ENCODE data around the gene SDR39U1. TPM values are rescaled to one million over a fixed set of nuclear protein-coding genes. Genes with fewer than 3 reads are reported as not detected.

The SDR39U1 gene
- polyA plus RNA-seq, 1 donor from 2014 or later, result 142 TPM

GRCh38 chr14:24422694-24423601 lies 19.6 kb downstream of the SDR39U1 start:
- Histone ChIP-seq H3K27ac (ENCODE audit: low read length) (no peak overlapping the region), H3K9ac (ENCODE audit: low read length) (no peak overlapping the region), H3K9me2 (ENCODE audit: insufficient read depth, low read length) (no peaks in the 10 kb centered on the region), H3K36me3 (ENCODE audit: insufficient read depth, low read length) (no peaks in the 10 kb centered on the region), H3K79me2 (replicated peaks; ENCODE audit: insufficient read depth, low read length) (no peaks in the 10 kb centered on the region), H3K4me2 (ENCODE audit: low read length) (no peak overlapping the region), H4K20me1 (ENCODE audit: insufficient read depth) (no peaks in the 10 kb centered on the region), H3F3A (ENCODE audit: insufficient read depth, low read length, poor library complexity, severe bottlenecking) (no peaks in the 10 kb centered on the region), H3K9me3 (ENCODE audit: low read length) (no peaks in the 10 kb centered on the region), H2AFZ (ENCODE audit: low read depth, low read length) (no peak overlapping the region), H3K4me3 (ENCODE audit: low read length) (no peak overlapping the region), H3K27me3 (ENCODE audit: insufficient read depth, low read depth, low read length) (no peaks in the 10 kb centered on the region)
- TF ChIP-seq TAF1 (IDR thresholded peaks at IDR 0.05; ENCODE audit: low read depth), result no peak
- no peak for TF ChIP-seq SMC3 (conservative IDR thresholded peaks at IDR 0.05; ENCODE audit: poor library complexity)
- TF ChIP-seq POLR2AphosphoS5 (IDR thresholded peaks at IDR 0.05), result no peak
- no peak for TF ChIP-seq REST (IDR thresholded peaks at IDR 0.05; ENCODE audit: borderline replicate concordance)
- no peak for TF ChIP-seq CTCF (IDR thresholded peaks at IDR 0.05; ENCODE audit: poor library complexity, severe bottlenecking)
- TF ChIP-seq MXI1 (conservative IDR thresholded peaks at IDR 0.05; ENCODE audit: poor library complexity, severe bottlenecking), result no peak
- no peak for TF ChIP-seq EZH2 (IDR thresholded peaks at IDR 0.05; ENCODE audit: borderline replicate concordance, insufficient read depth, low read length, poor library complexity, severe bottlenecking)
- TF ChIP-seq EP300 (conservative IDR thresholded peaks at IDR 0.05; ENCODE audit: poor library complexity, severe bottlenecking), result no peak
- no peak for TF ChIP-seq RAD21 (conservative IDR thresholded peaks at IDR 0.05)

GRCh38 chr14:24422261-24422660 lies 20.3 kb downstream of the SDR39U1 start:
- Histone ChIP-seq H3K27me3 (ENCODE audit: insufficient read depth, low read depth, low read length) (no peaks in the 10 kb centered on the region), H3K4me2 (ENCODE audit: low read length) (no peak overlapping the region), H3K27ac (ENCODE audit: low read length) (no peak overlapping the region), H4K20me1 (ENCODE audit: insufficient read depth) (no peaks in the 10 kb centered on the region), H3K4me3 (ENCODE audit: low read length) (no peak overlapping the region), H3K36me3 (ENCODE audit: insufficient read depth, low read length) (no peaks in the 10 kb centered on the region), H3K9me2 (ENCODE audit: insufficient read depth, low read length) (no peaks in the 10 kb centered on the region), H3K79me2 (replicated peaks; ENCODE audit: insufficient read depth, low read length) (no peaks in the 10 kb centered on the region), H3K9me3 (ENCODE audit: low read length) (no peaks in the 10 kb centered on the region), H3K9ac (ENCODE audit: low read length) (no peak overlapping the region), H3F3A (ENCODE audit: insufficient read depth, low read length, poor library complexity, severe bottlenecking) (no peaks in the 10 kb centered on the region), H2AFZ (ENCODE audit: low read depth, low read length) (no peak overlapping the region)
- no peak for TF ChIP-seq EZH2 (IDR thresholded peaks at IDR 0.05; ENCODE audit: borderline replicate concordance, insufficient read depth, low read length, poor library complexity, severe bottlenecking)
- no peak for TF ChIP-seq REST (IDR thresholded peaks at IDR 0.05; ENCODE audit: borderline replicate concordance)

Data from neural cell (in vitro differentiated cells).